GM12878 (cell line): Measurements from ENCODE around the gene PPFIBP1. TPM values are rescaled to one million over a fixed set of nuclear protein-coding genes. Genes with fewer than 3 reads are reported as not detected.

Experiments
- ATAC-seq: fragments of 200-7000 bp; cut with Tn5 transposase; 3 replicates; pipeline ENCODE4 v1.9.1; 2020; ENCODE audit warnings: mild to moderate bottlenecking, moderate library complexity
- BruUV-seq: library from RNA; stranded (reverse); fragments of 400-500 nt; replicated peaks from 2 replicates; lab custom pipeline; 2021; lab: Mats Ljungman, UMichigan
- CTCF ChIA-PET: fragments of 300-600 bp; sonication (Branson Sonifier 250); formaldehyde crosslinking; extraction: SDS; loops from one replicate; lab custom pipeline; 2021; ENCODE audit warnings: inconsistent platforms; lab: Yijun Ruan, JAX
- POLR2A ChIA-PET: fragments of 350-600 bp; formaldehyde crosslinking; extraction: SDS; loops from one replicate; lab custom pipeline; 2021; ENCODE audit warnings: inconsistent platforms; lab: Charles Lee
- RAD21 ChIA-PET: fragments of 300-600 bp; sonication (Branson Sonifier 250); formaldehyde crosslinking; loops from one replicate; lab custom pipeline; 2023; ENCODE audit warnings: antibody characterized with exemption; ENCODE audit not compliant: unreplicated experiment; lab: Charles Lee
- SMC1A ChIA-PET: fragments of 300-600 bp; sonication (Branson Sonifier 250); formaldehyde crosslinking; loops from one replicate; lab custom pipeline; 2023; ENCODE audit not compliant: unreplicated experiment, uncharacterized antibody; lab: Charles Lee
- DNase-seq: peaks from one replicate; pipeline ENCODE4 v3.0.0-alpha.2; 2011; ENCODE audit warnings: low read depth, low spot score
- FAIRE-seq: peaks from 3 replicates; lab custom pipeline; 2011; peaks lifted over from hg19 to GRCh38; lab: Jason Lieb, UNC
- H2AFZ ChIP-seq: 2 replicates; pipeline ENCODE4 v1.6.0; 2011; ENCODE audit warnings: low read depth, low read length, control low read depth; ENCODE audit not compliant: control insufficient read depth
- H3K27ac ChIP-seq: 2 replicates; pipeline ENCODE4 v1.5.1; 2011; ENCODE audit warnings: control low read depth; ENCODE audit not compliant: control insufficient read depth, insufficient read depth
- H3K27me3 ChIP-seq, 2 experiments: replicated peaks in 1 of 2; 2 replicates each; pipeline versions ENCODE4 v1.6.0 to v1.6.1; 2011; ENCODE audit warnings: low read length in 1 of 2; ENCODE audit not compliant: control insufficient read depth in 2 of 2, insufficient read depth in 2 of 2
- H3K36me3 ChIP-seq, 2 experiments: 2 replicates each; pipeline ENCODE4 v1.5.1; 2011; ENCODE audit warnings: low read length in 1 of 2; ENCODE audit not compliant: control insufficient read depth in 2 of 2, insufficient read depth in 2 of 2
- H3K4me1 ChIP-seq: 2 replicates; pipeline ENCODE4 v1.6.1; 2011; ENCODE audit warnings: mild to moderate bottlenecking, low read length, moderate library complexity, mixed read lengths; ENCODE audit not compliant: control insufficient read depth, insufficient read depth
- H3K4me2 ChIP-seq: 2 replicates; pipeline ENCODE4 v1.6.0; 2011; ENCODE audit warnings: control low read depth; ENCODE audit not compliant: control insufficient read depth, insufficient read depth
- H3K4me3 ChIP-seq: fragments of 200-600 bp; sonication (generic); 2 replicates; pipeline ENCODE4 v1.5.1; 2016
- H3K79me2 ChIP-seq: 2 replicates; pipeline ENCODE4 v1.6.0; 2011; ENCODE audit warnings: low read length; ENCODE audit not compliant: control insufficient read depth, insufficient read depth
- H3K9ac ChIP-seq: 2 replicates; pipeline ENCODE4 v1.8.0; 2011; ENCODE audit warnings: low read length, control low read depth, mixed read lengths; ENCODE audit not compliant: control insufficient read depth, insufficient read depth
- H3K9me3 ChIP-seq: replicated peaks from 3 replicates; pipeline ENCODE4 v1.5.1; 2011; ENCODE audit warnings: mild to moderate bottlenecking, low read length; ENCODE audit not compliant: control insufficient read depth, insufficient read depth
- H4K20me1 ChIP-seq: 2 replicates; pipeline ENCODE4 v1.6.0; 2011; ENCODE audit not compliant: control insufficient read depth, insufficient read depth
- CBX5 ChIP-seq: sonication (generic); IDR thresholded peaks from 2 replicates; pipeline ENCODE4 v1.6.1; 2016; ENCODE audit warnings: low read depth, moderate library complexity, mild to moderate bottlenecking, inconsistent platforms
- CTCF ChIP-seq, 3 experiments: IDR thresholded peaks in 2 of 3; conservative IDR thresholded peaks in 1 of 3; 2 replicates each; pipeline ENCODE4 v1.5.1; 2011; ENCODE audit warnings: low read depth in 3 of 3, low read length in 3 of 3, mild to moderate bottlenecking in 3 of 3, control low read depth in 2 of 3, moderate library complexity in 2 of 3, inconsistent platforms in 1 of 3, mixed read lengths in 1 of 3; ENCODE audit not compliant: control insufficient read depth in 2 of 3, insufficient read depth in 1 of 3; ENCODE audit errors: extremely low read depth in 1 of 3
- FOS ChIP-seq: IDR thresholded peaks from 3 replicates; pipeline ENCODE4 v1.6.1; 2011; ENCODE audit warnings: borderline replicate concordance; ENCODE audit not compliant: insufficient read length; ENCODE audit errors: extremely low read depth
- MEF2A ChIP-seq: IDR thresholded peaks from 2 replicates; pipeline ENCODE4 v1.6.1; 2011; ENCODE audit warnings: low read depth, mild to moderate bottlenecking, low read length, moderate library complexity; ENCODE audit not compliant: insufficient read depth
- NR2C1 ChIP-seq: fragments of 450-650 bp; IDR thresholded peaks from 2 replicates; pipeline ENCODE4 v1.6.1; 2017; ENCODE audit warnings: antibody characterized with exemption, mild to moderate bottlenecking, moderate library complexity
- POU2F2 ChIP-seq: IDR thresholded peaks from 3 replicates; pipeline ENCODE4 v1.6.1; 2011; ENCODE audit warnings: low read depth, mild to moderate bottlenecking, low read length, borderline replicate concordance
- TARDBP ChIP-seq: IDR thresholded peaks from 2 replicates; pipeline ENCODE4 v1.6.1; 2016; ENCODE audit warnings: borderline replicate concordance
- WGBS: methylation state at CpG from one replicate; pipeline ENCODE4 v1.1.6; 2016; ENCODE audit warnings: low lambda C conversion rate; ENCODE audit not compliant: insufficient replicate concordance, insufficient coverage; ENCODE audit errors: missing lambda C conversion rate; 5-methylcytosine and 5-hydroxymethylcytosine counted together
- in situ Hi-C: fragments of 300-500 bp; cut with MboI; formaldehyde crosslinking; loops from 9 replicates; pipeline ENCODE4 v1.14.3; 2018; ENCODE audit warnings: mixed read lengths
- intact Hi-C: fragments of 100-400 bp; cut with micrococcal nuclease; formaldehyde crosslinking; loops from one replicate; pipeline ENCODE4 v1.14.2; 2022; ENCODE audit not compliant: unreplicated experiment
- polyA plus RNA-seq, 11 experiments: library from polyadenylated mRNA; depleted of rRNA in 4 of 11; unstranded in 6 of 11; stranded (reverse) in 5 of 11; fragments of >200 nt; fragmentation: Nextera tagmentation in 4 of 11; fragmentation: Illumina TruSeq in 1 of 11; extraction: Ambion mirVana in 4 of 11; extraction: Trizol in 1 of 11; gene quantifications; 1 replicate in 1 of 11; 2 replicates in 10 of 11; pipeline versions ENCODE4 v1.2.1 to v1.2.3, GENCODE V29; 2011 to 2016; ENCODE audit warnings: inconsistent platforms in 2 of 11, missing spikeins in 2 of 11, low read depth in 1 of 11
- total RNA-seq, 4 experiments: library from RNA; depleted of rRNA in 3 of 4; stranded (reverse); fragments of >200 nt in 3 of 4; fragmentation: Illumina TruSeq in 1 of 4; extraction: Trizol in 1 of 4; gene quantifications; 2 replicates each; pipeline versions ENCODE4 v1.2.1 to v1.2.3, GENCODE V29; 2013 to 2021

Gene PPFIBP1
- total and polyA plus RNA-seq, 10 of the 15 experiments (the other 5 are each of a cell fraction or from before 2014, with no cell fraction given): 0.47 to 7.8 (median 3.6) TPM

DNA sequence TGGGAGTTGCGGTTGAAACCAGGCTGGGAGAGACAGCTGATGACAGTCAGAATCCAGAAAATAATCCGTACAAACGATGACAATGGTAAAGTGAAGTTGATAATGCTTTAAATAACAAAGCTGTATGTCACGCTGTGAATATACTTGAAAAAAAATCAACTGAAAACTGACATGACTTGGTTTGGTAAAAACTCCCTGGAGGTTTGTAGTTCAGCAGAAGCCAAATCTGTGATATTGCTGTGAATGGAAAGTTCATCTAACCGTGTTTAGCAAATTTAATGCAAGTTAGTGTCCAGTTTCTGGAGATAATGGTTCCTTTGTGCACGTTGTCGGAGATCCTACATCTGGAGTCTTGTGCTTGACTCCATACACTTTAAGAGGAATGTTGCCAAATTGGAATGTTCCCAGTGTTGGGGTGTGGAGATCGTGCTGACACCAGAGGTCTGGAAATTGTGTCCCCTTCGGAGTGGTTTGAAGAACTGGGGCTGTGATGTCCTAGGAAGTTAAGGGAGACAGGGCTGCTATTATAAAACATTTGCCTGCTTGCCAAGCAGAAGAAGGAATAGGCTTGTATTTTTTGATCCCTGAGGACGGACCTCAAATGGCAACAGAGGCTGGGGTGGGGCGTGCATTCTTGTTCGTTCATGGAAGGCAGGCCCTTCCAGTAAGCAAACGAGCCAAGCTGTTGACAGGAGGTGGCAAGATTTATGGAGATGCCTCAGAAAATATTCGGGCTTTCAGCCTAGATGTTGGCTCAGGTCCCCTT is 30.6 kb downstream of the PPFIBP1 start:
- FAIRE-seq (no peak), ATAC-seq (no peak), DNase-seq (no peak)
- Histone ChIP-seq H3K4me3 (no peak overlapping the region), H3K4me2 (no peak overlapping the region), H3K9me3 (no peaks in the 10 kb centered on the region), H3K79me2 (no peaks in the 10 kb centered on the region; the same call in 1 of the 2 replicates), H3K4me1 (peaks cover 15% of the 10 kb centered on the region; the same call in 1 of the 2 replicates), H3K36me3 (no peaks in the 10 kb centered on the region), H3K27ac (no peak overlapping the region), H3K27me3 (no peaks in the 10 kb centered on the region), H3K9ac (no peak overlapping the region), H2AFZ (no peak overlapping the region), H4K20me1 (no peaks in the 10 kb centered on the region)
- RAD21 ChIA-PET: no interaction called here
- POLR2A ChIA-PET: interaction anchor here (0.8 to 1.2 kb wide), 2 partner anchors 142 to 686 kb away, joined by 3 to 4 read pairs; no protein-coding TSS in a partner anchor
- intact Hi-C loops (no loop called here), in situ Hi-C loops (no loop called here)
- no peak for TF ChIP-seq MEF2A
- no peak for TF ChIP-seq POU2F2
- TF ChIP-seq TARDBP: no peak
- TF ChIP-seq FOS: no peak
- TF ChIP-seq NR2C1: no peak
- no peak for TF ChIP-seq CTCF (IDR thresholded peaks at IDR 0.05 in 2 of 3, conservative IDR thresholded peaks at IDR 0.05 in 1 of 3; ENCODE audit: control insufficient read depth in 2 of 3, extremely low read depth in 1 of 3, insufficient read depth in 1 of 3, low read depth in 3 of 3, low read length in 3 of 3)
- TF ChIP-seq CBX5: no peak
- SMC1A ChIA-PET: interaction anchor here (1.4 to 1.5 kb wide), 2 partner anchors 18 to 20 kb away, joined by 3 to 4 read pairs; no protein-coding TSS in a partner anchor
- CTCF ChIA-PET: interaction anchor here (0.9 to 2.2 kb wide), 2 partner anchors 12 to 120 kb away, joined by 3 to 4 read pairs; no protein-coding TSS in a partner anchor
- no TSS peak for BruUV-seq
- 61% methylated on average over 14 of the region's 14 CpGs for WGBS
